Retinal pigment epithelial cell (primary cell): ENCODE results near the gene KRT28.
"Not testable (repeated sequence)": the region's sequence is repeated elsewhere in the genome, so short reads cannot be mapped to it uniquely, and the experiment has no call there.

Experiments used
- DNase-seq: peaks from one replicate; pipeline ENCODE4 v3.0.0-alpha.2; 2010; ENCODE audit warnings: low read depth
- H3K4me3 ChIP-seq: 2 replicates; pipeline ENCODE4 v1.5.1; 2011; ENCODE audit warnings: mild to moderate bottlenecking, low read length, control low read depth, moderate library complexity
- TF ChIP-seq, protein P1 (sequence below): conservative IDR thresholded peaks from 2 replicates; pipeline ENCODE4 v1.5.1; 2011; ENCODE audit warnings: low read depth, low read length, control low read depth, inconsistent platforms

KRT28 gene

GRCh38 chr17:40818733-40819527 lies 19.2 kb upstream of the KRT28 start:
- H3K4me3 ChIP-seq = peak overlapping the region; percentile 86
- TF ChIP-seq, protein P1, sequence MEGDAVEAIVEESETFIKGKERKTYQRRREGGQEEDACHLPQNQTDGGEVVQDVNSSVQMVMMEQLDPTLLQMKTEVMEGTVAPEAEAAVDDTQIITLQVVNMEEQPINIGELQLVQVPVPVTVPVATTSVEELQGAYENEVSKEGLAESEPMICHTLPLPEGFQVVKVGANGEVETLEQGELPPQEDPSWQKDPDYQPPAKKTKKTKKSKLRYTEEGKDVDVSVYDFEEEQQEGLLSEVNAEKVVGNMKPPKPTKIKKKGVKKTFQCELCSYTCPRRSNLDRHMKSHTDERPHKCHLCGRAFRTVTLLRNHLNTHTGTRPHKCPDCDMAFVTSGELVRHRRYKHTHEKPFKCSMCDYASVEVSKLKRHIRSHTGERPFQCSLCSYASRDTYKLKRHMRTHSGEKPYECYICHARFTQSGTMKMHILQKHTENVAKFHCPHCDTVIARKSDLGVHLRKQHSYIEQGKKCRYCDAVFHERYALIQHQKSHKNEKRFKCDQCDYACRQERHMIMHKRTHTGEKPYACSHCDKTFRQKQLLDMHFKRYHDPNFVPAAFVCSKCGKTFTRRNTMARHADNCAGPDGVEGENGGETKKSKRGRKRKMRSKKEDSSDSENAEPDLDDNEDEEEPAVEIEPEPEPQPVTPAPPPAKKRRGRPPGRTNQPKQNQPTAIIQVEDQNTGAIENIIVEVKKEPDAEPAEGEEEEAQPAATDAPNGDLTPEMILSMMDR = no peak

DNA sequence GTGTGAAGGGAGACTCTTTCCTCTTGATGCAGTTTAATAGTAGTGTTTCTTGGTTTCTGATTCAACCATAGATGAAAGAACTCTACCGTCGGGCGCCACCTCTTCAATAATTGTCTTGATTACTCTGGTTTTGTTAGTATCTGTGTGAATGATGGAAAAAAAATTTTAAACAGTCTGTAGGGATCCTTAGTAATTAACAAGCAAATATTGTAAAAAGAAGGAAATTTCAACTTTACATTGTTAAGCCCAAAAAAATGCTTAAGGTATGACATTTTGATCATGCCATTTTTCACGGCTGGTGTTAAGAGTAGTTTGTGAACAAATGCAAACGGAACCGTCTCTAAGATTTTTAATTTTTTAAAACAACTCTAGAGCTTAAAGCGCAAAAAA lies 18.6 kb upstream of the KRT28 start:
- peak overlapping the region; percentile 86 for H3K4me3 ChIP-seq
- DNase-seq = no peak
- TF ChIP-seq, protein P1 = no peak

More at GRCh38 chr17:40818733-40819527, 19.2 kb upstream of the KRT28 start:
- no peak for DNase-seq

- no peak overlapping the region for H3K4me3 ChIP-seq
- DNase-seq = no peak
- TF ChIP-seq, protein P1 = no peak
These were observed 17.4 kb upstream of the KRT28 start for GRCh38 chr17:40817103-40817682.

DNA sequence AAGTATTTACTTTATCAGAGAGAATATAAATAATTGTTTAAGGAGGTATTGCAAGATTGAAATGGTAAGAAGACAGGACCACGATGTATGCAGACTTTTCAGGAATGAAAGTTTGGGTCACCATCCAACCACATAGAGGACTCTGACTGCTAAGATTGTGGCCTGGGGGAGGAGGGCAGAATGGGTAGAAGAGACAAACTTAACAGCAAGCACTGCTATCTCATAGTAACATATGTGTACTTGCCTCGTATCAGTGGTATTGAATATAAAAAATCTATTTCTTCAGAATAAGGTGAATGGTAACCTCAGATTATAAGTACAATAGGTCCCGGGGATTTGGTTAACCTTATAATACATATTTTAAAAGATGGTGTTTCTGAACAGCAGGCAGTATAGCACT lies 16.8 kb upstream of the KRT28 start:
- H3K4me3 ChIP-seq = no peak overlapping the region
- no peak for DNase-seq
- TF ChIP-seq, protein P1 = no peak

DNA sequence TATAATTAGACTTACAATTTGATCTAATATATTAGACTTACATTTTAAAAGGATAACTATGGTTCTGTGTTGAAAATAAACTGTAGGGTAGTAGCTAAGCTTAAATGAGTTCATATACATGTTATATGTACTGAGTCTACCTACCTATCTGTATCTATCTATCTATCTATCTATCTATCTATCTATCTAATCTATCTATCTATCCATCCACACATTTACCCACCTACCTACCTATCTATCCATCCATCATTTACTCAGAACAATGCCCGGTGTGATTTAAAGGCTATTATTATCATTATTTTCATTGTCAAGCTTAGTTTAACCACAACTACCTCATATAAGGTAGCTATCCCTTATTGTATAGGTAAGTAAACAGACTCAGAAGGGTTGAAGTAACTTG lies 15.6 kb upstream of the KRT28 start:
- TF ChIP-seq, protein P1 = no peak
- no peak overlapping the region for H3K4me3 ChIP-seq
- DNase-seq = no peak

DNA sequence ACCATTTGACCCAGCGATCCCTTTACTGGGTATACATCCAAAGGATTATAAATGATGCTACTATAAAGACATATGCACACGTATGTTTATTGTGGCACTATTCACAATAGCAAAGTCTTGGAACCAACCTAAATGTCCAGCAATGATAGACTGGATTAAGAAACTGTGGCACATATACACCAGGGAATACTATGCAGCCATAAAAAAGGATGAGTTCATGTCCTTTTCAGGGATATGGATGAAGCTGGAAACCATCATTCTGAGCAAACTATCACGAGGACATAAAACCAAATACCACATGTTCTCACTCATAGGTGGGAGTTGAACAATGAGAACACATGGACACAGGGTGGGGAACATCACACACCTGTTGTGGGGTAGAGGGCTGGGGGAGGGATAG lies 14.9 kb upstream of the KRT28 start:
- not testable (repeated sequence) for H3K4me3 ChIP-seq, DNase-seq

DNA sequence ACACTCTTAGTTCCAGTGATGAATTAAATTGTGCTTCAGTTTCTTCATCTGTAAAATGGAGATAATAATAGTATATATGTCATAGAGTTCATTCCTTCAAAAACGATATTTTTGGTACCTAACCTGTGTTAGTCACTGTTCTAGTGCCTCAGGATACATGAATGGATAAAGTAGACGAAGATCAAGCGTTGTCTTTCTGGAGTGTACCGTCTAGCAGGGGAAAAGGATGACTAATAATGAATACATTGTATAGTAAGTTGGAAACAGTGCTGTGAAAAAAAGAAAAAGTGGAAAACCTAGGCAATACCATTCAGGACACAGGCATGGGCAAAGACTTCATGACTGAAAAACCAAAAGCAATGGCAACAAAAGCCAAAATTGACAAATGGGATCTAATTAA lies 14.0 kb upstream of the KRT28 start:
- no peak for DNase-seq
- H3K4me3 ChIP-seq = no peak overlapping the region
- TF ChIP-seq, protein P1 = no peak
